GM18517 (cell line): ENCODE measurements around the gene EEFSEC.

Experiments used
- ATAC-seq: cut with Tn5 transposase; IDR thresholded peaks from one replicate; pipeline ENCODE4 v1.9.1; 2021; ENCODE audit warnings: mild to moderate bottlenecking, moderate library complexity; ENCODE audit not compliant: unreplicated experiment

The EEFSEC gene

GRCh38 chr3:128310286-128311058, 157.2 kb downstream of the EEFSEC start:
- no peak for ATAC-seq

GRCh38 chr3:128311441-128311844, 158.2 kb downstream of the EEFSEC start:
- no peak for ATAC-seq

GRCh38 chr3:128312271-128312670, 159.0 kb downstream of the EEFSEC start:
- ATAC-seq = no peak

- no peak for ATAC-seq
These were observed 159.9 kb downstream of the EEFSEC start for GRCh38 chr3:128313071-128313725.

- no peak for ATAC-seq
These were observed 160.7 kb downstream of the EEFSEC start for GRCh38 chr3:128313935-128314334.

- ATAC-seq = no peak
These were observed 162.0 kb downstream of the EEFSEC start for GRCh38 chr3:128315313-128315712.

GRCh38 chr3:128316481-128316891, 163.2 kb downstream of the EEFSEC start:
- ATAC-seq = no peak

GRCh38 chr3:128317101-128317697, 163.9 kb downstream of the EEFSEC start:
- no peak for ATAC-seq

- no peak for ATAC-seq
These were observed 164.5 kb downstream of the EEFSEC start for GRCh38 chr3:128317698-128318231.

- no peak for ATAC-seq
These were observed 165.1 kb downstream of the EEFSEC start for GRCh38 chr3:128318275-128318941.

- no peak for ATAC-seq
These were observed 165.8 kb downstream of the EEFSEC start for GRCh38 chr3:128319107-128319506.

- ATAC-seq = no peak
These were observed 166.5 kb downstream of the EEFSEC start for GRCh38 chr3:128319741-128320141.

GRCh38 chr3:128320551-128321340, 167.5 kb downstream of the EEFSEC start:
- ATAC-seq = no peak

GRCh38 chr3:128321418-128321817, 168.1 kb downstream of the EEFSEC start:
- ATAC-seq = no peak

GRCh38 chr3:128322030-128323022, 169.0 kb downstream of the EEFSEC start:
- no peak for ATAC-seq

GRCh38 chr3:128323206-128324081, 170.2 kb downstream of the EEFSEC start:
- no peak for ATAC-seq

GRCh38 chr3:128324911-128325592, 171.8 kb downstream of the EEFSEC start:
- ATAC-seq = no peak
